CD14-positive monocyte (primary cell): ENCODE results near the gene SLC35E1. TPM values are rescaled to one million over a fixed set of nuclear protein-coding genes. Genes with fewer than 3 reads are reported as not detected.

Source experiments
- DNase-seq, 3 donors: peaks; one replicate each; pipeline ENCODE4 v3.0.0-alpha.2; 2011 to 2022
- H2AFZ ChIP-seq: 2 replicates; pipeline ENCODE4 v1.6.0; 2012; ENCODE audit warnings: mild to moderate bottlenecking, low read depth, low read length, inconsistent platforms; ENCODE audit not compliant: insufficient read depth, poor library complexity, severe bottlenecking
- H3K27ac ChIP-seq, 2 donors: 1 replicate in 1 of 2; 2 replicates in 1 of 2; pipeline ENCODE4 v1.5.1; 2012 to 2013; ENCODE audit warnings: low read length in 2 of 2, control low read depth in 1 of 2, inconsistent platforms in 1 of 2, low read depth in 1 of 2, mild to moderate bottlenecking in 1 of 2
- H3K27me3 ChIP-seq, 2 donors: one replicate each; pipeline versions ENCODE4 v1.6.0 to v1.6.1; 2011 to 2013; ENCODE audit warnings: low read length in 2 of 2; ENCODE audit not compliant: control insufficient read depth in 2 of 2, insufficient read depth in 2 of 2
- H3K36me3 ChIP-seq, 2 donors: replicated peaks in 1 of 2; 1 replicate in 1 of 2; 2 replicates in 1 of 2; pipeline versions ENCODE4 v1.5.1 to v1.6.1; 2012 to 2013; ENCODE audit warnings: low read length in 2 of 2, control low read depth in 1 of 2, inconsistent platforms in 1 of 2, mild to moderate bottlenecking in 1 of 2; ENCODE audit not compliant: insufficient read depth in 2 of 2, control insufficient read depth in 1 of 2
- H3K4me1 ChIP-seq, 2 donors: 1 replicate in 1 of 2; 2 replicates in 1 of 2; pipeline versions ENCODE4 v1.5.1 to v1.6.1; 2012 to 2013; ENCODE audit warnings: low read length in 2 of 2, control low read depth in 1 of 2, inconsistent platforms in 1 of 2, mild to moderate bottlenecking in 1 of 2, moderate library complexity in 1 of 2; ENCODE audit not compliant: insufficient read depth in 2 of 2, control insufficient read depth in 1 of 2
- H3K4me2 ChIP-seq: replicated peaks from 2 replicates; pipeline ENCODE3; 2012; ENCODE audit warnings: low read length, moderate library complexity, mild to moderate bottlenecking; ENCODE audit not compliant: poor library complexity, severe bottlenecking; ENCODE audit errors: extremely low read depth
- H3K4me3 ChIP-seq, 3 experiments: fragments of 200-600 bp in 1 of 3; sonication (generic) in 1 of 3; replicated peaks in 1 of 3; 1 replicate in 2 of 3; 2 replicates in 1 of 3; pipeline ENCODE4 v1.5.1; 2011 to 2013; ENCODE audit warnings: low read length in 3 of 3, mild to moderate bottlenecking in 3 of 3, control low read depth in 2 of 3, low read depth in 2 of 3, inconsistent platforms in 1 of 3, moderate library complexity in 1 of 3
- H3K79me2 ChIP-seq: 2 replicates; pipeline ENCODE4 v1.6.0; 2012; ENCODE audit warnings: mild to moderate bottlenecking, control low read depth, inconsistent platforms, low read length, moderate library complexity; ENCODE audit not compliant: insufficient read depth
- H3K9ac ChIP-seq: 2 replicates; pipeline ENCODE4 v1.6.0; 2017; ENCODE audit warnings: low read length, mild to moderate bottlenecking; ENCODE audit not compliant: insufficient read depth, poor library complexity, severe bottlenecking
- H3K9me3 ChIP-seq, 2 donors: replicated peaks in 1 of 2; 1 replicate in 1 of 2; 2 replicates in 1 of 2; pipeline versions ENCODE4 v1.5.1 to v1.6.1; 2012 to 2013; ENCODE audit warnings: low read length in 2 of 2, control low read depth in 1 of 2; ENCODE audit not compliant: control insufficient read depth in 1 of 2, insufficient read depth in 1 of 2
- H4K20me1 ChIP-seq: 2 replicates; pipeline ENCODE4 v1.6.0; 2012; ENCODE audit warnings: mild to moderate bottlenecking, low read length, control low read depth, moderate library complexity; ENCODE audit not compliant: insufficient read depth
- H3K27ac Mint-ChIP-seq, 7 donors: one replicate each; pipeline ENCODE4 v1.8.0; 2020; ENCODE audit warnings: mild to moderate bottlenecking in 7 of 7, mixed read lengths in 7 of 7, moderate library complexity in 6 of 7, inconsistent platforms in 2 of 7
- H3K27me3 Mint-ChIP-seq, 3 donors: one replicate each; pipeline ENCODE4 v1.8.0; 2021 to 2022; ENCODE audit warnings: low read depth in 3 of 3, mild to moderate bottlenecking in 3 of 3, mixed read lengths in 3 of 3, moderate library complexity in 3 of 3, inconsistent platforms in 1 of 3
- H3K36me3 Mint-ChIP-seq, 2 donors: one replicate each; pipeline ENCODE4 v1.8.0; 2020; ENCODE audit warnings: mixed read lengths in 2 of 2, inconsistent platforms in 1 of 2, mild to moderate bottlenecking in 1 of 2
- H3K4me1 Mint-ChIP-seq: one replicate; pipeline ENCODE4 v1.8.0; 2020; ENCODE audit warnings: mild to moderate bottlenecking, mixed read lengths
- H3K4me3 Mint-ChIP-seq, 2 donors: one replicate each; pipeline ENCODE4 v1.8.0; 2020; ENCODE audit warnings: mild to moderate bottlenecking in 2 of 2, mixed read lengths in 2 of 2, moderate library complexity in 1 of 2
- H3K9me3 Mint-ChIP-seq, 7 donors: one replicate each; pipeline ENCODE4 v1.8.0; 2020 to 2022; ENCODE audit warnings: mixed read lengths in 7 of 7, mild to moderate bottlenecking in 6 of 7, moderate library complexity in 6 of 7, inconsistent platforms in 2 of 7
- CTCF ChIP-seq: fragments of 200-600 bp; IDR thresholded peaks from one replicate; pipeline ENCODE4 v1.8.0; 2022; ENCODE audit warnings: antibody characterized with exemption, mild to moderate bottlenecking
- WGBS: methylation state at CpG from one replicate; pipeline ENCODE4 v1.1.5; 2013; ENCODE audit warnings: missing lambda C conversion rate; ENCODE audit not compliant: insufficient coverage; 5-methylcytosine and 5-hydroxymethylcytosine counted together
- intact Hi-C, 2 donors: fragments of 100-400 bp; cut with micrococcal nuclease; formaldehyde crosslinking; loops; one replicate each; pipeline versions ENCODE4 v1.15.0 to v1.15.1; 2023
- polyA plus RNA-seq, 3 donors: library from polyadenylated mRNA; depleted of rRNA in 1 of 3; unstranded in 2 of 3; stranded (reverse) in 1 of 3; fragments of 300-500 nt in 2 of 3; fragments of >200 nt in 1 of 3; fragmentation: Illumina TruSeq in 2 of 3; gene quantifications; 1 replicate in 2 of 3; 2 replicates in 1 of 3; pipeline ENCODE4 v1.2.3, GENCODE V29; 2012 to 2021

The SLC35E1 gene
- polyA plus RNA-seq, 3 donors: 12.1 to 28.8 (median 13.5) TPM

GRCh38 chr19:16612636-16613035, 40.4 kb upstream of the SLC35E1 start:
- no CpG with 5 or more reads among the region's 3 CpGs for WGBS
- Histone ChIP-seq H3K27ac (peak overlapping the region; percentile 35 to 67), H3K4me2 (peak overlapping the region; percentile 32), H3K79me2 (peaks cover 100% of the 10 kb centered on the region), H4K20me1 (peaks cover 100% of the 10 kb centered on the region), H3K4me3 (no peak overlapping the region), H3K36me3 (no peaks in the 10 kb centered on the region), H3K4me1 (peaks cover 52 to 64% of the 10 kb centered on the region in 2 donors), H3K27me3 (no peaks in the 10 kb centered on the region), H2AFZ (no peak overlapping the region), H3K9me3 (no peaks in the 10 kb centered on the region), H3K9ac (peak overlapping the region; percentile 18)
- TF ChIP-seq CTCF: no peak
- H3K36me3 Mint-ChIP-seq: peaks cover 9 to 16% of the 10 kb centered on the region in 2 donors
- no peaks in the 10 kb centered on the region for H3K9me3 Mint-ChIP-seq
- H3K4me1 Mint-ChIP-seq: peaks cover 85% of the 10 kb centered on the region
- intact Hi-C loops: loop anchor here in 1 of 2 donors (5.0 kb wide), 1 partner anchor 40 kb away; the partner anchor contains the start of gene SLC35E1
- peak overlapping the region; percentile 26 to 80 (median 79) for H3K27ac Mint-ChIP-seq
- H3K27me3 Mint-ChIP-seq: no peaks in the 10 kb centered on the region
- no peak overlapping the region for H3K4me3 Mint-ChIP-seq
- DNase-seq: peak in 2 of 3 donors; percentile 37 to 46

- 95% methylated on average over 2 of the region's 6 CpGs for WGBS
- Histone ChIP-seq H3K36me3 (peaks cover 0 to 4% of the 10 kb centered on the region in 2 donors), H4K20me1 (peaks cover 100% of the 10 kb centered on the region), H3K4me3 (no peak overlapping the region), H3K27ac (peak overlapping the region in 1 of 2 donors; percentile 67), H2AFZ (no peak overlapping the region), H3K4me1 (peaks cover 56 to 66% of the 10 kb centered on the region in 2 donors), H3K9me3 (no peaks in the 10 kb centered on the region), H3K4me2 (no peak overlapping the region), H3K79me2 (peaks cover 100% of the 10 kb centered on the region), H3K9ac (no peak overlapping the region), H3K27me3 (no peaks in the 10 kb centered on the region)
- Mint-ChIP-seq H3K4me3 (no peak overlapping the region), H3K36me3 (peaks cover 13 to 18% of the 10 kb centered on the region in 2 donors), H3K27me3 (no peaks in the 10 kb centered on the region), H3K9me3 (no peaks in the 10 kb centered on the region), H3K4me1 (peaks cover 77% of the 10 kb centered on the region), H3K27ac (peak overlapping the region in 3 of 7 donors; percentile 75 to 77 (median 76))
- TF ChIP-seq CTCF: no peak
- intact Hi-C loops: loop anchor here in 1 of 2 donors (5.0 kb wide), 1 partner anchor 39 kb away; the partner anchor contains the start of gene SLC35E1
- no peak for DNase-seq
Measured at GRCh38 chr19:16611121-16611520, 38.9 kb upstream of the SLC35E1 start.
